CD4-positive, alpha-beta T cell (primary cell): Measurements from ENCODE around the gene FAM53B. TPM values are rescaled to one million over a fixed set of nuclear protein-coding genes. Genes with fewer than 3 reads are reported as not detected.

Experiments used
- ATAC-seq: fragments of 200-7000 bp; cut with Tn5 transposase; one replicate; pipeline ENCODE4 v1.10.0; 2022; ENCODE audit warnings: mild to moderate bottlenecking; ENCODE audit not compliant: poor library complexity
- CTCF ChIA-PET: fragments of 350-600 bp; sonication (Branson Sonifier 250); formaldehyde crosslinking; loops from one replicate; lab custom pipeline; 2021; ENCODE audit warnings: antibody characterized with exemption, inconsistent platforms; lab: Charles Lee
- POLR2A ChIA-PET: fragments of 350-600 bp; sonication (Branson Sonifier 250); formaldehyde crosslinking; loops from one replicate; lab custom pipeline; 2021; ENCODE audit warnings: antibody characterized with exemption, inconsistent platforms; lab: Charles Lee
- DNase-seq, 14 experiments: peaks; one replicate each; pipeline ENCODE4 v3.0.0-alpha.2; 2013 to 2020; ENCODE audit warnings: mixed read lengths in 2 of 14
- H3K27ac ChIP-seq, 2 donors: one replicate each; pipeline versions ENCODE4 v1.5.1 to v1.7.0; 2013; ENCODE audit warnings: low read length in 2 of 2, low read depth in 1 of 2, mild to moderate bottlenecking in 1 of 2
- H3K27me3 ChIP-seq, 2 experiments: 1 replicate in 1 of 2; 2 replicates in 1 of 2; pipeline versions ENCODE4 v1.6.1 to v1.7.0; 2013; ENCODE audit warnings: low read length in 2 of 2, control low read depth in 1 of 2, mild to moderate bottlenecking in 1 of 2, moderate library complexity in 1 of 2; ENCODE audit not compliant: insufficient read depth in 2 of 2, control insufficient read depth in 1 of 2
- H3K36me3 ChIP-seq: one replicate; pipeline ENCODE4 v1.6.1; 2013; ENCODE audit warnings: low read length, control low read depth; ENCODE audit not compliant: insufficient read depth
- H3K4me1 ChIP-seq: one replicate; pipeline ENCODE4 v1.6.1; 2013; ENCODE audit warnings: low read length, control low read depth; ENCODE audit not compliant: insufficient read depth
- H3K4me3 ChIP-seq: one replicate; pipeline ENCODE4 v1.5.1; 2013; ENCODE audit warnings: mild to moderate bottlenecking, low read length, moderate library complexity
- H3K9me3 ChIP-seq, 2 experiments: 1 replicate in 1 of 2; 2 replicates in 1 of 2; pipeline versions ENCODE4 v1.6.1 to v1.7.0; 2013; ENCODE audit warnings: low read length in 2 of 2, mild to moderate bottlenecking in 2 of 2, control low read depth in 1 of 2, moderate library complexity in 1 of 2; ENCODE audit not compliant: control insufficient read depth in 1 of 2, insufficient read depth in 1 of 2
- H3K27ac Mint-ChIP-seq: one replicate; pipeline ENCODE4 v1.8.0; 2020; ENCODE audit warnings: mixed read lengths
- H3K27me3 Mint-ChIP-seq: one replicate; pipeline ENCODE4 v1.8.0; 2021; ENCODE audit warnings: mixed read lengths
- H3K36me3 Mint-ChIP-seq: one replicate; pipeline ENCODE4 v1.8.0; 2021; ENCODE audit warnings: low read depth, mixed read lengths
- H3K4me1 Mint-ChIP-seq: one replicate; pipeline ENCODE4 v1.8.0; 2021; ENCODE audit warnings: low read depth, mixed read lengths
- H3K4me3 Mint-ChIP-seq: one replicate; pipeline ENCODE4 v1.8.0; 2020; ENCODE audit warnings: mild to moderate bottlenecking, mixed read lengths
- H3K9me3 Mint-ChIP-seq: one replicate; pipeline ENCODE4 v1.8.0; 2020; ENCODE audit warnings: mixed read lengths
- intact Hi-C, 2 experiments: fragments of 100-400 bp; cut with DNase I in 1 of 2; cut with micrococcal nuclease in 1 of 2; formaldehyde crosslinking; loops; one replicate each; pipeline versions ENCODE4 v1.15.1 to v1.9.0; 2023 to 2025; cut with DNase I, micrococcal nuclease
- total RNA-seq, 174 experiments: library from RNA in 2 of 174; stranded (reverse) in 2 of 174; gene quantifications; one replicate each; pipeline ENCODE4 v1.2.3 and lab custom pipeline; 2021 to 2026
- TF ChIP-seq, protein P1 (sequence below): fragments of 200-600 bp; IDR thresholded peaks from one replicate; pipeline ENCODE4 v1.8.0; 2022; ENCODE audit warnings: antibody characterized with exemption, mild to moderate bottlenecking

Gene FAM53B
- total RNA-seq, 2 experiments from 2014 or later = 32.9 to 33.6 TPM

GRCh38 chr10:124734311-124735166 is 9.6 kb downstream of the FAM53B start:
- peak overlapping the region; percentile 9 for H3K4me3 ChIP-seq
- H3K36me3 ChIP-seq = peaks cover 9% of the 10 kb centered on the region
- peak in 6 of 14 experiments; percentile 34 to 70 (median 52) for DNase-seq
- peaks cover 97% of the 10 kb centered on the region for H3K4me1 Mint-ChIP-seq
- TF ChIP-seq, protein P1, sequence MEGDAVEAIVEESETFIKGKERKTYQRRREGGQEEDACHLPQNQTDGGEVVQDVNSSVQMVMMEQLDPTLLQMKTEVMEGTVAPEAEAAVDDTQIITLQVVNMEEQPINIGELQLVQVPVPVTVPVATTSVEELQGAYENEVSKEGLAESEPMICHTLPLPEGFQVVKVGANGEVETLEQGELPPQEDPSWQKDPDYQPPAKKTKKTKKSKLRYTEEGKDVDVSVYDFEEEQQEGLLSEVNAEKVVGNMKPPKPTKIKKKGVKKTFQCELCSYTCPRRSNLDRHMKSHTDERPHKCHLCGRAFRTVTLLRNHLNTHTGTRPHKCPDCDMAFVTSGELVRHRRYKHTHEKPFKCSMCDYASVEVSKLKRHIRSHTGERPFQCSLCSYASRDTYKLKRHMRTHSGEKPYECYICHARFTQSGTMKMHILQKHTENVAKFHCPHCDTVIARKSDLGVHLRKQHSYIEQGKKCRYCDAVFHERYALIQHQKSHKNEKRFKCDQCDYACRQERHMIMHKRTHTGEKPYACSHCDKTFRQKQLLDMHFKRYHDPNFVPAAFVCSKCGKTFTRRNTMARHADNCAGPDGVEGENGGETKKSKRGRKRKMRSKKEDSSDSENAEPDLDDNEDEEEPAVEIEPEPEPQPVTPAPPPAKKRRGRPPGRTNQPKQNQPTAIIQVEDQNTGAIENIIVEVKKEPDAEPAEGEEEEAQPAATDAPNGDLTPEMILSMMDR = no peak
- H3K27ac Mint-ChIP-seq = peak overlapping the region; percentile 93
- no peaks in the 10 kb centered on the region for H3K9me3 Mint-ChIP-seq
- H3K27me3 ChIP-seq = no peaks in the 10 kb centered on the region
- H3K9me3 ChIP-seq = no peaks in the 10 kb centered on the region
- ATAC-seq = peak; percentile 65
- H3K36me3 Mint-ChIP-seq = peaks cover 9% of the 10 kb centered on the region
- peaks cover 100% of the 10 kb centered on the region for H3K4me1 ChIP-seq
- H3K4me3 Mint-ChIP-seq = peak overlapping the region; percentile 85
- ChIA-PET CTCF (interaction anchor here (1.3 to 16.7 kb wide), 4 partner anchors 11 to 86 kb away, joined by 4 to 253 read pairs (median 6); no protein-coding TSS in a partner anchor), POLR2A (interaction anchor here (0.9 to 9.0 kb wide), 9 partner anchors 12 to 107 kb away, joined by 3 to 83 read pairs (median 5); no protein-coding TSS in a partner anchor)
- H3K27ac ChIP-seq = peak overlapping the region; percentile 25 to 81
- H3K27me3 Mint-ChIP-seq = no peaks in the 10 kb centered on the region
- intact Hi-C loops = loop anchor here (1.0 to 5.0 kb wide), 3 partner anchors 11 to 87 kb away; no protein-coding TSS in a partner anchor

GRCh38 chr10:124733571-124734245 is 10.5 kb downstream of the FAM53B start:
- H3K36me3 Mint-ChIP-seq = peaks cover 9% of the 10 kb centered on the region
- TF ChIP-seq, protein P1 = no peak
- H3K4me1 ChIP-seq = peaks cover 100% of the 10 kb centered on the region
- H3K27ac Mint-ChIP-seq = peak overlapping the region; percentile 93
- intact Hi-C loops = loop anchor here (1.0 to 2.0 kb wide), 2 partner anchors 10 to 13 kb away; no protein-coding TSS in a partner anchor
- H3K9me3 ChIP-seq = no peaks in the 10 kb centered on the region
- POLR2A ChIA-PET = interaction anchor here (0.7 to 9.0 kb wide), 13 partner anchors 8 to 122 kb away, joined by 3 to 83 read pairs (median 5); no protein-coding TSS in a partner anchor
- DNase-seq (no peak), ATAC-seq (no peak)
- no peaks in the 10 kb centered on the region for H3K27me3 Mint-ChIP-seq
- no peaks in the 10 kb centered on the region for H3K27me3 ChIP-seq
- CTCF ChIA-PET = interaction anchor here (0.8 to 16.7 kb wide), 7 partner anchors 8 to 97 kb away, joined by 3 to 253 read pairs (median 5); no protein-coding TSS in a partner anchor
- peak overlapping the region; percentile 85 for H3K4me3 Mint-ChIP-seq
- H3K27ac ChIP-seq = peak overlapping the region; percentile 46 to 81
- no peaks in the 10 kb centered on the region for H3K9me3 Mint-ChIP-seq
- H3K36me3 ChIP-seq = peaks cover 9% of the 10 kb centered on the region
- H3K4me3 ChIP-seq = no peak overlapping the region
- H3K4me1 Mint-ChIP-seq = peaks cover 97% of the 10 kb centered on the region

GRCh38 chr10:124732931-124733570 is 11.1 kb downstream of the FAM53B start:
- Histone ChIP-seq H3K27ac (peak overlapping the region; percentile 46 to 81), H3K4me3 (peak overlapping the region; percentile 36), H3K36me3 (peaks cover 9% of the 10 kb centered on the region), H3K4me1 (peaks cover 100% of the 10 kb centered on the region), H3K9me3 (no peaks in the 10 kb centered on the region), H3K27me3 (no peaks in the 10 kb centered on the region)
- Mint-ChIP-seq H3K27me3 (no peaks in the 10 kb centered on the region), H3K4me1 (peaks cover 97% of the 10 kb centered on the region), H3K27ac (peak overlapping the region; percentile 93), H3K9me3 (no peaks in the 10 kb centered on the region), H3K4me3 (peak overlapping the region; percentile 80), H3K36me3 (peaks cover 9% of the 10 kb centered on the region)
- CTCF ChIA-PET = interaction anchor here (0.8 to 16.7 kb wide), 6 partner anchors 8 to 96 kb away, joined by 3 to 253 read pairs (median 6); no protein-coding TSS in a partner anchor
- intact Hi-C loops = no loop called here
- DNase-seq (peak in 8 of 14 experiments; percentile 25 to 75 (median 63)), ATAC-seq (peak; percentile 53)
- TF ChIP-seq, protein P1 = no peak
- POLR2A ChIA-PET = interaction anchor here (0.6 to 9.0 kb wide), 8 partner anchors 8 to 121 kb away, joined by 3 to 83 read pairs (median 5); no protein-coding TSS in a partner anchor
